DOHH2 (cell line): ENCODE results near the gene SPATA12.

ENCODE experiments used
- EZH2phosphoT487 ChIP-seq: fragments of 200-600 bp; sonication (generic); IDR thresholded peaks from 2 replicates; pipeline ENCODE4 v1.6.1; 2017; ENCODE audit warnings: borderline replicate concordance, mild to moderate bottlenecking, antibody characterized with exemption, low read length, moderate library complexity, mixed read lengths
- TF ChIP-seq, protein P1 (sequence below): fragments of 200-600 bp; sonication (generic); IDR thresholded peaks from one replicate; pipeline ENCODE4 v1.5.1; 2014; ENCODE audit warnings: antibody characterized with exemption, mild to moderate bottlenecking, low read depth, low read length; ENCODE audit not compliant: poor library complexity, severe bottlenecking

DNA sequence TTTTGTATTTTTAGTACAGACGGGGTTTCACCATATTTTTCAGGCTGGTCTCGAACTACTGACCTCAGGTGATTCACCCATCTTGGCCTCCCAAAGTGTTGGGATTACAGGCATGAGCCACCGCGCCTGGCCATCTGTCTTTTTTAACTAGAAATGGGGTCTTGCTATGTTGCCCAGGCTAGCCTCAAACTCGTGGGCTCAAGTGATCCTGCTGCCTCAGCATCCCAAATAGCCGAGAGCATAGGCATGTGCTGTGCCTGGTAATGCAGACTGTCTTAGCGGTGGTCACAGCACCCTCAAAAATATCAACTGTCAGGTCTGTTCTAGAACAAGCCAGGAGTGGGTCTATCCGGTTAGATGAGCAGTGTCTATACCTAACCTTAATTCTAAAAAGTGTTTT is 48.2 kb downstream of the SPATA12 start:
- no peak for TF ChIP-seq EZH2phosphoT487
- TF ChIP-seq, protein P1, sequence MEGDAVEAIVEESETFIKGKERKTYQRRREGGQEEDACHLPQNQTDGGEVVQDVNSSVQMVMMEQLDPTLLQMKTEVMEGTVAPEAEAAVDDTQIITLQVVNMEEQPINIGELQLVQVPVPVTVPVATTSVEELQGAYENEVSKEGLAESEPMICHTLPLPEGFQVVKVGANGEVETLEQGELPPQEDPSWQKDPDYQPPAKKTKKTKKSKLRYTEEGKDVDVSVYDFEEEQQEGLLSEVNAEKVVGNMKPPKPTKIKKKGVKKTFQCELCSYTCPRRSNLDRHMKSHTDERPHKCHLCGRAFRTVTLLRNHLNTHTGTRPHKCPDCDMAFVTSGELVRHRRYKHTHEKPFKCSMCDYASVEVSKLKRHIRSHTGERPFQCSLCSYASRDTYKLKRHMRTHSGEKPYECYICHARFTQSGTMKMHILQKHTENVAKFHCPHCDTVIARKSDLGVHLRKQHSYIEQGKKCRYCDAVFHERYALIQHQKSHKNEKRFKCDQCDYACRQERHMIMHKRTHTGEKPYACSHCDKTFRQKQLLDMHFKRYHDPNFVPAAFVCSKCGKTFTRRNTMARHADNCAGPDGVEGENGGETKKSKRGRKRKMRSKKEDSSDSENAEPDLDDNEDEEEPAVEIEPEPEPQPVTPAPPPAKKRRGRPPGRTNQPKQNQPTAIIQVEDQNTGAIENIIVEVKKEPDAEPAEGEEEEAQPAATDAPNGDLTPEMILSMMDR = no peak
